NCI-H526 treated with DMSO at 0.1 percent for 48 hours (cell line): ENCODE results near the gene SNCAIP.
A peak's percentile ranks its signal among the peaks of the same experiment; 100 is the strongest.

ENCODE experiments used
- DNase-seq: peaks from one replicate; lab custom pipeline; 2025; lab: John Stamatoyannopoulos, UW

Gene SNCAIP

GRCh38 chr5:122400341-122400740 is 88.3 kb downstream of the SNCAIP start:
- DNase-seq = no peak

GRCh38 chr5:122400938-122401337 is 88.9 kb downstream of the SNCAIP start:
- DNase-seq = no peak

GRCh38 chr5:122401976-122402725 is 90.1 kb downstream of the SNCAIP start:
- DNase-seq = no peak

- DNase-seq = no peak
Observed at GRCh38 chr5:122402955-122403685, 91.1 kb downstream of the SNCAIP start.

- no peak for DNase-seq
Observed at GRCh38 chr5:122404018-122404417, 92.0 kb downstream of the SNCAIP start.

- DNase-seq = no peak
Observed at GRCh38 chr5:122404653-122405362, 92.8 kb downstream of the SNCAIP start.

GRCh38 chr5:122405751-122406150 is 93.7 kb downstream of the SNCAIP start:
- no peak for DNase-seq

- DNase-seq = no peak
Observed at GRCh38 chr5:122406181-122406580, 94.1 kb downstream of the SNCAIP start.

GRCh38 chr5:122408592-122409224 is 96.7 kb downstream of the SNCAIP start:
- no peak for DNase-seq

- DNase-seq = no peak
Observed at GRCh38 chr5:122412966-122413365, 100.9 kb downstream of the SNCAIP start.

GRCh38 chr5:122413722-122414121 is 101.7 kb downstream of the SNCAIP start:
- DNase-seq = no peak

GRCh38 chr5:122415030-122415800 is 103.2 kb downstream of the SNCAIP start:
- peak; percentile 10 for DNase-seq

- DNase-seq = no peak
Observed at GRCh38 chr5:122415801-122416120, 103.7 kb downstream of the SNCAIP start.

GRCh38 chr5:122419142-122419894 is 107.3 kb downstream of the SNCAIP start:
- DNase-seq = no peak

GRCh38 chr5:122420091-122420490 is 108.1 kb downstream of the SNCAIP start:
- DNase-seq = no peak

- DNase-seq = no peak
Observed at GRCh38 chr5:122420537-122421236, 108.7 kb downstream of the SNCAIP start.

GRCh38 chr5:122421374-122422079 is 109.5 kb downstream of the SNCAIP start:
- DNase-seq = no peak

GRCh38 chr5:122423221-122423620 is 111.2 kb downstream of the SNCAIP start:
- DNase-seq = no peak

GRCh38 chr5:122424132-122424531 is 112.1 kb downstream of the SNCAIP start:
- no peak for DNase-seq

GRCh38 chr5:122426301-122426700 is 114.3 kb downstream of the SNCAIP start:
- DNase-seq = no peak
